ENCODE data around the gene SMC3. TPM values are rescaled to one million over a fixed set of nuclear protein-coding genes. Genes with fewer than 3 reads are reported as not detected.
A peak's percentile ranks its signal among the peaks of the same experiment; 100 is the strongest.

Gene SMC3
- polyA plus RNA-seq, 2 of the 4 experiments (the other 2 are of a cell fraction), result 59.5 to 60.5 TPM

DNA sequence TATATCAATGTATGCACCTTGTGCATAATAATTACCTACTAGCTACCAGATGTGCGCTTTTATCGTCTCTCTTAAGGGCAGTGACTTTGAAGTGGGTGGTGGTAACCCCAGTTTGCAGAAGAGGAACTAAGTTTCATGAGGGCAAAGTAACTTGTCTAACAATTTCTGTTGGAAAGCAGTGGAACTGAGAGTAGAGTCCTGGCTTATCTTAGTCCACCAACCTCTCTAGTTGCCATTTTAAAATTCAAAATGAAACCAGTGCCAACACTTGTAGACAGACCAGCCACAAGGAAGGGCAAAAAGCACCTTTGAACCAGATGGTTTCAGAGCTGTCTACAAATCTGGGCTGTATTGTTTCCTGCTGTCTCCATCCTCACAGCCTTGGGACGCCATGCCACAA is 44.6 kb downstream of the SMC3 start:
- ChIA-PET CTCF (interaction anchor here (1.0 to 7.3 kb wide), 9 partner anchors 8 to 304 kb away, joined by 3 to 88 read pairs (median 10); partner anchors contain the start of gene RBM20), POLR2A (no interaction called here)

DNA sequence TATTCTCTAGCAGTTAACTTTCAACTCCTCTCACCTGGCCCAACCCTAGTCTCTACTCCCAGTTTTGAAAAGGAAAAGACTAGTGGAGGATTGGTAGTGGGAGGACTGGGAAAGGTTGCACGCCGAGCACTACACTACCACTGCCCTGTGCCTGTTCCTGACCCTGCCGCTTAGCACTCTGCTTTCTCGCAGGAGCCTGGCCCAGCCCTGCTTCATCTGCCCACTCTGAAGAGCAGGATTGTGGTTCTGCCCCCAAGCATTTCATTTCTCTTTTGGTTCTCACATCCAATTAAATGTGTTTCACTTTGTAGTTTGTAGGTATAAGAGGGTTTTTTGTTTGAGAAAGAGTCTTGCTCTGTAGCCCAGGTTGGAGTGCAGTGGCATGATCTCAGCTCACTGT is 45.1 kb downstream of the SMC3 start:
- TF ChIP-seq RFX5 (IDR thresholded peaks at IDR 0.05), result no peak
- WGBS (ENCODE audit: missing lambda C conversion rate), result 92% methylated on average over 4 of the region's 4 CpGs
- FAIRE-seq (no peak), DNase-seq (ENCODE audit: low read depth in 1 of 2, low spot score in 1 of 2) (no peak), ATAC-seq (no peak)
- Histone ChIP-seq H3K27ac (peak overlapping the region in 1 of 2 experiments; percentile 30; a peak in 1 of 6 replicates), H3K4me3 (no peak overlapping the region), H3K4me1 (0 out of 3 replicates have a peak, but pooled peaks cover 8% of the 10 kb centered on the region), H3K9me3 (no peaks in the 10 kb centered on the region), H3K4me2 (no peak overlapping the region)
- POLR2A ChIA-PET, result no interaction called here
- CTCF ChIA-PET, result interaction anchor here (1.2 to 7.3 kb wide), 6 partner anchors 10 to 67 kb away, joined by 3 to 88 read pairs (median 15); partner anchors contain the start of gene RBM20

More for the DNA sequence above, 44.6 kb downstream of the SMC3 start:
- no peak for FAIRE-seq
- no peak for ATAC-seq
- H3K4me3 ChIP-seq, result no peak overlapping the region
- 0 out of 3 replicates have a peak, but pooled peaks cover 8% of the 10 kb centered on the region for H3K4me1 ChIP-seq
- no peaks in the 10 kb centered on the region for H3K9me3 ChIP-seq
- 83% methylated on average over 3 of the region's 3 CpGs for WGBS (ENCODE audit: missing lambda C conversion rate)
- no peak overlapping the region for H3K4me2 ChIP-seq
- TF ChIP-seq HOXB13 (CRISPR knock-in tag; IDR thresholded peaks at IDR 0.05; ENCODE audit: low read depth) (no peak), HOXA7 (CRISPR knock-in tag; IDR thresholded peaks at IDR 0.05) (no peak), RCOR1 (IDR thresholded peaks at IDR 0.05; ENCODE audit: low read depth, low read length) (no peak)
- no peak for DNase-seq (ENCODE audit: low read depth in 1 of 2, low spot score in 1 of 2)
- no peak overlapping the region; a peak in 1 of 6 replicates for H3K27ac ChIP-seq

DNA sequence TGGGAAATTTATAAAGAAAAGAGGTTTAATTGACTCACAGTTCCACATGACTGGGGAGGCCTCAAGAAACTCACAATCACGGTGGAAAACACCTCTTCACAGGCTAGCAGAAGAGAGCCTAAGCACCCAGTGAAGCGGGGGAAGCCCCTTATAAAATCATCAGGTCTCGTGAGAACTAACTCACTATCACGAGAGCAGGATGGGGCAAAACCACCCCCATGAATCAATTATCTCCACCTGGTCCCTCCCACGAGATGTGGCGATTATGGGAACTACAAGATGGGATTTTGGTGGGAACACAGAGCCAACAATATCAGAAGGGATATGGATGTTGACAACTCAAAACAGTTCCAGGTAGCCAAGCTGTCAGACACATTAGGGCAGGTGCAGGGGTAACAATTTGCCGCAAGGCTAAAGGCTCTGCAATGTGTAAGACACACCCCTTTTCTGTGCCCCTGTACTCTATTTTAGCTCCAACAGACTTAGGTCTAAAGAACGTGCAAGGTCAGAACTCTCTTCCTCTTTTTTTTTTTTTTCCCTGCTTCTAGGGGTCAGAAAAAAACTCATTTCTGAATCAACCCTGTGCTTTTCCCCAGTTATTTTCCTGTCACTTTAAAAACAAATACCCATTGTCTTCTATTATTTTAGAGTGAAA is 46.0 kb downstream of the SMC3 start:
- ATAC-seq (0 out of 6 replicates have a peak, but pooled peaks of 1 of the 2 experiments have one; percentile 14), FAIRE-seq (no peak), DNase-seq (ENCODE audit: low read depth in 1 of 2, low spot score in 1 of 2) (no peak)
- POLR2A ChIA-PET, result no interaction called here
- H3K9me3 ChIP-seq, result no peaks in the 10 kb centered on the region
- WGBS (ENCODE audit: missing lambda C conversion rate), result 78% methylated on average over 8 of the region's 8 CpGs
- no peak for TF ChIP-seq POLR2A (IDR thresholded peaks at IDR 0.05; ENCODE audit: low read length)
- TF ChIP-seq RAD21 (conservative IDR thresholded peaks at IDR 0.05 in 1 of 2, IDR thresholded peaks at IDR 0.05 in 1 of 2), result no peak
- TF ChIP-seq, protein P1, sequence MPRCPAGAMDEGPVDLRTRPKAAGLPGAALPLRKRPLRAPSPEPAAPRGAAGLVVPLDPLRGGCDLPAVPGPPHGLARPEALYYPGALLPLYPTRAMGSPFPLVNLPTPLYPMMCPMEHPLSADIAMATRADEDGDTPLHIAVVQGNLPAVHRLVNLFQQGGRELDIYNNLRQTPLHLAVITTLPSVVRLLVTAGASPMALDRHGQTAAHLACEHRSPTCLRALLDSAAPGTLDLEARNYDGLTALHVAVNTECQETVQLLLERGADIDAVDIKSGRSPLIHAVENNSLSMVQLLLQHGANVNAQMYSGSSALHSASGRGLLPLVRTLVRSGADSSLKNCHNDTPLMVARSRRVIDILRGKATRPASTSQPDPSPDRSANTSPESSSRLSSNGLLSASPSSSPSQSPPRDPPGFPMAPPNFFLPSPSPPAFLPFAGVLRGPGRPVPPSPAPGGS (IDR thresholded peaks at IDR 0.05), result no peak
- no peak for TF ChIP-seq HOXB13 (CRISPR knock-in tag; IDR thresholded peaks at IDR 0.05; ENCODE audit: low read depth)
- TF ChIP-seq MYC (IDR thresholded peaks at IDR 0.05; ENCODE audit: borderline replicate concordance, low read length), result no peak
- no peak for TF ChIP-seq CHD2 (IDR thresholded peaks at IDR 0.05; ENCODE audit: low read length, partially characterized antibody)
- TF ChIP-seq SREBF2 (IDR thresholded peaks at IDR 0.05), result no peak
- no peak for TF ChIP-seq HDAC2 (IDR thresholded peaks at IDR 0.05)
- TF ChIP-seq, protein P2, sequence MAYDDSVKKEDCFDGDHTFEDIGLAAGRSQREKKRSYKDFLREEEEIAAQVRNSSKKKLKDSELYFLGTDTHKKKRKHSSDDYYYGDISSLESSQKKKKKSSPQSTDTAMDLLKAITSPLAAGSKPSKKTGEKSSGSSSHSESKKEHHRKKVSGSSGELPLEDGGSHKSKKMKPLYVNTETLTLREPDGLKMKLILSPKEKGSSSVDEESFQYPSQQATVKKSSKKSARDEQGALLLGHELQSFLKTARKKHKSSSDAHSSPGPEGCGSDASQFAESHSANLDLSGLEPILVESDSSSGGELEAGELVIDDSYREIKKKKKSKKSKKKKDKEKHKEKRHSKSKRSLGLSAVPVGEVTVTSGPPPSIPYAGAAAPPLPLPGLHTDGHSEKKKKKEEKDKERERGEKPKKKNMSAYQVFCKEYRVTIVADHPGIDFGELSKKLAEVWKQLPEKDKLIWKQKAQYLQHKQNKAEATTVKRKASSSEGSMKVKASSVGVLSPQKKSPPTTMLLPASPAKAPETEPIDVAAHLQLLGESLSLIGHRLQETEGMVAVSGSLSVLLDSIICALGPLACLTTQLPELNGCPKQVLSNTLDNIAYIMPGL (CRISPR knock-in tag; IDR thresholded peaks at IDR 0.05; ENCODE audit: borderline replicate concordance), result no peak
- no peak overlapping the region for H3K27ac ChIP-seq
- H3K4me3 ChIP-seq, result no peak overlapping the region
- 0 out of 3 replicates have a peak, but pooled peaks cover 8% of the 10 kb centered on the region for H3K4me1 ChIP-seq
- H3K4me2 ChIP-seq, result no peak overlapping the region
- CTCF ChIA-PET, result interaction anchor here (4.7 to 7.3 kb wide), 2 partner anchors 60 to 66 kb away, joined by 44 to 88 read pairs; no protein-coding TSS in a partner anchor

DNA sequence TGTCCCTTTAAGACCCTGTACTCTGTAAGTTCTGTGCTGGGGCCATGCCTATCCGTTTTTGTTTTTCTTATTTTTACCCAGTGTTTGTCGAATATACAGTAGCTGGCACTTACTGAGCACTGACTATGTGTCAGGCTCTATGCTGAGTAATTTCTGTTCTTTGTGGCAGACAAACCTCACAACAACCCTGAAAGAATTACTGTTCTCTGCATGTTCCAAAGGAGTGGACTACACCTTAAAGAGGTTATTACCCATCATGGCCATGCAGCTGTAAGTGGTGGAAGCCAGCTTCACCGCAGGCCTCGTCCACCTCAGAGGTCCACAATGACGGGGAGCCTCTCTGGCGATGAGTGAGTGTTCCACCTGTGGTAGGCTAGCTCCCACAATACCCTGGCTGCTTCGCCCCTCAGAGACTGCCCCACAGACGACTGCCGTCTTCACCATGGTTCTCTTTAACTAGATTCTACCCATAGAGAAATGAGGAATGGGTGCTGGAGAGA is 46.6 kb downstream of the SMC3 start:
- no peak overlapping the region for H3K4me2 ChIP-seq
- H3K27ac ChIP-seq, result no peak overlapping the region
- 73% methylated on average over 9 of the region's 9 CpGs for WGBS (ENCODE audit: missing lambda C conversion rate)
- POLR2A ChIA-PET, result no interaction called here
- 0 out of 3 replicates have a peak, but pooled peaks cover 8% of the 10 kb centered on the region for H3K4me1 ChIP-seq
- DNase-seq (ENCODE audit: low read depth in 1 of 2, low spot score in 1 of 2) (no peak), FAIRE-seq (no peak), ATAC-seq (no peak)
- no peak overlapping the region for H3K4me3 ChIP-seq
- H3K9me3 ChIP-seq, result no peaks in the 10 kb centered on the region
- CTCF ChIA-PET, result interaction anchor here (1.9 to 7.3 kb wide), 3 partner anchors 23 to 66 kb away, joined by 5 to 88 read pairs (median 44); no protein-coding TSS in a partner anchor
- TF ChIP-seq HOXB13 (CRISPR knock-in tag; IDR thresholded peaks at IDR 0.05; ENCODE audit: low read depth) (no peak), JUNB (IDR thresholded peaks at IDR 0.05) (no peak), CEBPB (IDR thresholded peaks at IDR 0.05) (no peak), RAD21 (conservative IDR thresholded peaks at IDR 0.05 in 1 of 2, IDR thresholded peaks at IDR 0.05 in 1 of 2) (no peak), JUN (IDR thresholded peaks at IDR 0.05) (no peak), RARB (CRISPR knock-in tag; IDR thresholded peaks at IDR 0.05) (no peak), KDM5A (IDR thresholded peaks at IDR 0.05) (no peak), POLR2A (IDR thresholded peaks at IDR 0.05; ENCODE audit: low read length) (no peak), EP300 (IDR thresholded peaks at IDR 0.05) (no peak), RNF2 (IDR thresholded peaks at IDR 0.05; ENCODE audit: borderline replicate concordance, low read depth) (no peak), ZC3H11A (IDR thresholded peaks at IDR 0.05) (no peak), SMC3 (IDR thresholded peaks at IDR 0.05) (no peak), CBX8 (IDR thresholded peaks at IDR 0.05) (no peak)
- TF ChIP-seq, protein P3, sequence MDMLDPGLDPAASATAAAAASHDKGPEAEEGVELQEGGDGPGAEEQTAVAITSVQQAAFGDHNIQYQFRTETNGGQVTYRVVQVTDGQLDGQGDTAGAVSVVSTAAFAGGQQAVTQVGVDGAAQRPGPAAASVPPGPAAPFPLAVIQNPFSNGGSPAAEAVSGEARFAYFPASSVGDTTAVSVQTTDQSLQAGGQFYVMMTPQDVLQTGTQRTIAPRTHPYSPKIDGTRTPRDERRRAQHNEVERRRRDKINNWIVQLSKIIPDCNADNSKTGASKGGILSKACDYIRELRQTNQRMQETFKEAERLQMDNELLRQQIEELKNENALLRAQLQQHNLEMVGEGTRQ (IDR thresholded peaks at IDR 0.05), result no peak
- TF ChIP-seq, protein P4, sequence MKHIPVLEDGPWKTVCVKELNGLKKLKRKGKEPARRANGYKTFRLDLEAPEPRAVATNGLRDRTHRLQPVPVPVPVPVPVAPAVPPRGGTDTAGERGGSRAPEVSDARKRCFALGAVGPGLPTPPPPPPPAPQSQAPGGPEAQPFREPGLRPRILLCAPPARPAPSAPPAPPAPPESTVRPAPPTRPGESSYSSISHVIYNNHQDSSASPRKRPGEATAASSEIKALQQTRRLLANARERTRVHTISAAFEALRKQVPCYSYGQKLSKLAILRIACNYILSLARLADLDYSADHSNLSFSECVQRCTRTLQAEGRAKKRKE (CRISPR knock-in tag; IDR thresholded peaks at IDR 0.05; ENCODE audit: low read depth), result no peak
- TF ChIP-seq, protein P5, sequence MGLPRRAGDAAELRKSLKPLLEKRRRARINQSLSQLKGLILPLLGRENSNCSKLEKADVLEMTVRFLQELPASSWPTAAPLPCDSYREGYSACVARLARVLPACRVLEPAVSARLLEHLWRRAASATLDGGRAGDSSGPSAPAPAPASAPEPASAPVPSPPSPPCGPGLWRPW (IDR thresholded peaks at IDR 0.05), result no peak
